H1 (cell line): ENCODE results near the gene GP1BB. TPM values are rescaled to one million over a fixed set of nuclear protein-coding genes. Genes with fewer than 3 reads are reported as not detected.

Experiments used
- CTCF ChIA-PET: fragments of 300-600 bp; sonication (Branson Sonifier 250); formaldehyde crosslinking; loops from one replicate; lab custom pipeline; 2021; ENCODE audit not compliant: partially characterized antibody; lab: Charles Lee
- POLR2A ChIA-PET: fragments of 300-600 bp; sonication (Branson Sonifier 250); formaldehyde crosslinking; loops from one replicate; lab custom pipeline; 2021; ENCODE audit warnings: inconsistent platforms; ENCODE audit not compliant: partially characterized antibody; lab: Charles Lee
- DNase-seq, 2 experiments: peaks; one replicate each; pipeline versions ENCODE4 v3.0.0 to v3.0.0-alpha.2; 2010 to 2022; ENCODE audit warnings: low spot score in 2 of 2, low read depth in 1 of 2, mixed read lengths in 1 of 2
- FAIRE-seq: peaks from 2 replicates; lab custom pipeline; 2011; peaks lifted over from hg19 to GRCh38; lab: Jason Lieb, UNC
- H2AFZ ChIP-seq: 2 replicates; pipeline ENCODE4 v1.8.1; 2012; ENCODE audit warnings: low read length, inconsistent platforms
- H2AK5ac ChIP-seq: 2 replicates; pipeline ENCODE4 v1.6.1; 2013; ENCODE audit warnings: low read depth, low read length
- H2BK120ac ChIP-seq: replicated peaks from 2 replicates; pipeline ENCODE3; 2013; ENCODE audit warnings: low read depth, low read length, inconsistent platforms
- H2BK12ac ChIP-seq: 2 replicates; pipeline ENCODE4 v1.6.1; 2013; ENCODE audit warnings: low read depth, low read length
- H2BK15ac ChIP-seq: 2 replicates; pipeline ENCODE4 v1.6.1; 2013; ENCODE audit warnings: low read length
- H2BK20ac ChIP-seq: 2 replicates; pipeline ENCODE4 v1.6.1; 2013; ENCODE audit warnings: low read length
- H2BK5ac ChIP-seq: 2 replicates; pipeline ENCODE4 v1.6.1; 2013; ENCODE audit warnings: low read depth, low read length
- H3K14ac ChIP-seq: 2 replicates; pipeline ENCODE4 v1.6.1; 2013; ENCODE audit warnings: inconsistent platforms; ENCODE audit not compliant: insufficient read length
- H3K18ac ChIP-seq: 2 replicates; pipeline ENCODE4 v1.6.1; 2013; ENCODE audit warnings: low read length; ENCODE audit errors: extremely low read depth
- H3K23ac ChIP-seq: 2 replicates; pipeline ENCODE4 v1.6.1; 2013; ENCODE audit warnings: inconsistent platforms; ENCODE audit not compliant: insufficient read length
- H3K23me2 ChIP-seq: 2 replicates; pipeline ENCODE4 v1.6.1; 2013; ENCODE audit warnings: low read depth, low read length
- H3K27ac ChIP-seq: 2 replicates; pipeline ENCODE4 v1.6.1; 2011; ENCODE audit warnings: low read depth, low read length, inconsistent platforms
- H3K27me3 ChIP-seq, 4 experiments: replicated peaks in 1 of 4; 1 replicate in 1 of 4; 2 replicates in 3 of 4; pipeline versions ENCODE4 v1.6.1 to v1.8.1; 2011 to 2013; ENCODE audit warnings: low read length in 3 of 4, mild to moderate bottlenecking in 3 of 4, inconsistent platforms in 2 of 4, mixed read lengths in 2 of 4, moderate library complexity in 1 of 4; ENCODE audit not compliant: control insufficient read depth in 3 of 4, insufficient read depth in 3 of 4; ENCODE audit errors: extremely low read depth in 1 of 4
- H3K36me3 ChIP-seq, 4 experiments: 2 replicates each; pipeline versions ENCODE4 v1.6.1 to v1.8.1; 2011 to 2013; ENCODE audit warnings: mild to moderate bottlenecking in 4 of 4, low read length in 3 of 4, moderate library complexity in 2 of 4, control low read depth in 1 of 4, inconsistent platforms in 1 of 4; ENCODE audit not compliant: insufficient read depth in 4 of 4, control insufficient read depth in 2 of 4
- H3K4ac ChIP-seq: replicated peaks from 2 replicates; pipeline ENCODE3; 2013; ENCODE audit warnings: low read length, low read depth, mixed read lengths, inconsistent platforms; ENCODE audit not compliant: insufficient read length
- H3K4me1 ChIP-seq, 4 experiments: replicated peaks in 1 of 4; 1 replicate in 1 of 4; 2 replicates in 3 of 4; pipeline versions ENCODE4 v1.6.1 to v1.8.1; 2011 to 2013; ENCODE audit warnings: low read length in 3 of 4, inconsistent platforms in 2 of 4, mixed read lengths in 1 of 4; ENCODE audit not compliant: insufficient read depth in 4 of 4, control insufficient read depth in 3 of 4
- H3K4me2 ChIP-seq, 2 experiments: 2 replicates each; pipeline versions ENCODE4 v1.6.1 to v1.8.1; 2011 to 2013; ENCODE audit warnings: low read depth in 2 of 2, low read length in 2 of 2, control low read depth in 1 of 2, inconsistent platforms in 1 of 2, mild to moderate bottlenecking in 1 of 2; ENCODE audit not compliant: insufficient read depth in 1 of 2
- H3K4me3 ChIP-seq, 4 experiments: fragments of 200-600, 300-600 bp in 1 of 4; sonication (generic), shearing (Covaris generic), sonication (Bioruptor Twin) in 1 of 4; 2 replicates each; pipeline versions ENCODE4 v1.5.1 to v1.8.1; 2011 to 2016; ENCODE audit warnings: low read length in 4 of 4, low read depth in 3 of 4, control low read depth in 2 of 4, inconsistent platforms in 2 of 4, mild to moderate bottlenecking in 2 of 4, mixed read lengths in 1 of 4, moderate library complexity in 1 of 4; ENCODE audit not compliant: insufficient read depth in 2 of 4; ENCODE audit errors: extremely low read depth in 1 of 4
- H3K56ac ChIP-seq: replicated peaks from 2 replicates; pipeline ENCODE3; 2013; ENCODE audit warnings: low read depth, mild to moderate bottlenecking, mixed read lengths, low read length, inconsistent platforms; ENCODE audit not compliant: insufficient read length
- H3K79me1 ChIP-seq: 2 replicates; pipeline ENCODE4 v1.6.1; 2013; ENCODE audit warnings: low read depth, low read length, control low read depth
- H3K79me2 ChIP-seq, 2 experiments: 2 replicates each; pipeline versions ENCODE4 v1.6.1 to v1.8.1; 2012 to 2013; ENCODE audit warnings: low read length in 2 of 2, mild to moderate bottlenecking in 2 of 2, inconsistent platforms in 1 of 2; ENCODE audit not compliant: insufficient read depth in 2 of 2, control insufficient read depth in 1 of 2
- H3K9ac ChIP-seq, 4 experiments: replicated peaks in 1 of 4; 1 replicate in 1 of 4; 2 replicates in 3 of 4; pipeline versions ENCODE4 v1.6.1 to v1.8.1; 2011 to 2013; ENCODE audit warnings: low read depth in 3 of 4, low read length in 3 of 4, control low read depth in 2 of 4, mild to moderate bottlenecking in 2 of 4, moderate library complexity in 2 of 4, inconsistent platforms in 1 of 4; ENCODE audit errors: extremely low read depth in 1 of 4
- H3K9me3 ChIP-seq, 2 experiments: 2 replicates each; pipeline versions ENCODE4 v1.6.1 to v1.8.1; 2012 to 2013; ENCODE audit warnings: mild to moderate bottlenecking in 2 of 2, moderate library complexity in 2 of 2, control low read depth in 1 of 2, inconsistent platforms in 1 of 2, low read depth in 1 of 2, low read length in 1 of 2, mixed read lengths in 1 of 2; ENCODE audit not compliant: insufficient read depth in 2 of 2
- H4K20me1 ChIP-seq, 2 experiments: replicated peaks in 1 of 2; 2 replicates each; pipeline versions ENCODE3 to v1.8.1; 2011 to 2013; ENCODE audit warnings: inconsistent platforms in 2 of 2, low read length in 2 of 2, mild to moderate bottlenecking in 1 of 2; ENCODE audit not compliant: insufficient read depth in 2 of 2, control insufficient read depth in 1 of 2
- H4K5ac ChIP-seq: 2 replicates; pipeline ENCODE4 v1.6.1; 2013; ENCODE audit warnings: low read length, low read depth, mixed read lengths, inconsistent platforms; ENCODE audit not compliant: insufficient read length
- H4K8ac ChIP-seq: 2 replicates; pipeline ENCODE4 v1.8.0; 2013; ENCODE audit warnings: mild to moderate bottlenecking, moderate library complexity, low read length, inconsistent platforms; ENCODE audit not compliant: insufficient read depth; ENCODE audit errors: extremely low read depth
- H4K91ac ChIP-seq: replicated peaks from 2 replicates; pipeline ENCODE3; 2013; ENCODE audit warnings: low read length, mixed read lengths, inconsistent platforms; ENCODE audit not compliant: insufficient read length
- CREB1 ChIP-seq: IDR thresholded peaks from 2 replicates; pipeline ENCODE4 v1.6.1; 2012; ENCODE audit warnings: inconsistent platforms
- HDAC6 ChIP-seq: IDR thresholded peaks from one replicate; pipeline ENCODE4 v1.7.1; 2012; ENCODE audit warnings: low read depth, mild to moderate bottlenecking, inconsistent platforms, low read length, moderate library complexity
- RNF2 ChIP-seq: fragments of 200-900, 300-1000 bp; sonication (generic); IDR thresholded peaks from 2 replicates; pipeline ENCODE4 v1.7.1; 2016; ENCODE audit warnings: borderline replicate concordance, low read depth, mild to moderate bottlenecking, antibody characterized with exemption, low read length; ENCODE audit not compliant: poor library complexity, severe bottlenecking; ENCODE audit errors: missing control alignments
- TAF1 ChIP-seq: IDR thresholded peaks from 2 replicates; pipeline ENCODE4 v1.6.1; 2011; ENCODE audit warnings: mild to moderate bottlenecking, low read depth, low read length
- ZNF274 ChIP-seq: IDR thresholded peaks from 2 replicates; pipeline ENCODE4 v1.7.0; 2012; ENCODE audit warnings: low read length, borderline replicate concordance; ENCODE audit errors: extremely low read depth
- WGBS, 2 experiments: shearing (Covaris generic) in 1 of 2; methylation state at CpG; one replicate each; pipeline versions ENCODE4 v1.1.6 to v1.1.7; 2013 to 2015; ENCODE audit warnings: low lambda C conversion rate in 2 of 2, mixed read lengths in 2 of 2, inconsistent platforms in 1 of 2, low coverage in 1 of 2, missing lambda C conversion rate in 1 of 2; ENCODE audit not compliant: insufficient replicate concordance in 2 of 2, insufficient coverage in 1 of 2, insufficient read length in 1 of 2; ENCODE audit errors: extremely low coverage in 1 of 2, missing lambda C conversion rate in 1 of 2; 5-methylcytosine and 5-hydroxymethylcytosine counted together
- polyA plus RNA-seq, 7 experiments: library from polyadenylated mRNA; depleted of rRNA in 3 of 7; stranded (reverse) in 5 of 7; unstranded in 2 of 7; fragments of >200 nt in 5 of 7; fragments of 200-250 nt in 2 of 7; gene quantifications; 1 replicate in 5 of 7; 2 replicates in 1 of 7; 4 replicates in 1 of 7; pipeline versions ENCODE4 v1.2.1 to v1.2.3, GENCODE V29; 2011 to 2013; ENCODE audit warnings: missing spikeins in 2 of 7, mixed read lengths in 2 of 7
- total RNA-seq: library from RNA; stranded (reverse); fragmentation: NEBNext Ultra II Directional; extraction: Animal tissue kit (Norgen Biotek cat#: 25700); gene quantifications from 2 replicates; pipeline ENCODE4 v1.2.1, GENCODE V29; 2021
- TF ChIP-seq, protein P1 (sequence below): IDR thresholded peaks from 2 replicates; pipeline ENCODE4 v1.6.1; 2012; ENCODE audit warnings: low read length, inconsistent platforms

Gene GP1BB
- total and polyA plus RNA-seq, 2 of the 8 experiments (the other 6 are each of a cell fraction or from before 2014, with no cell fraction given) = 0.36 TPM; not detected in 1

DNA sequence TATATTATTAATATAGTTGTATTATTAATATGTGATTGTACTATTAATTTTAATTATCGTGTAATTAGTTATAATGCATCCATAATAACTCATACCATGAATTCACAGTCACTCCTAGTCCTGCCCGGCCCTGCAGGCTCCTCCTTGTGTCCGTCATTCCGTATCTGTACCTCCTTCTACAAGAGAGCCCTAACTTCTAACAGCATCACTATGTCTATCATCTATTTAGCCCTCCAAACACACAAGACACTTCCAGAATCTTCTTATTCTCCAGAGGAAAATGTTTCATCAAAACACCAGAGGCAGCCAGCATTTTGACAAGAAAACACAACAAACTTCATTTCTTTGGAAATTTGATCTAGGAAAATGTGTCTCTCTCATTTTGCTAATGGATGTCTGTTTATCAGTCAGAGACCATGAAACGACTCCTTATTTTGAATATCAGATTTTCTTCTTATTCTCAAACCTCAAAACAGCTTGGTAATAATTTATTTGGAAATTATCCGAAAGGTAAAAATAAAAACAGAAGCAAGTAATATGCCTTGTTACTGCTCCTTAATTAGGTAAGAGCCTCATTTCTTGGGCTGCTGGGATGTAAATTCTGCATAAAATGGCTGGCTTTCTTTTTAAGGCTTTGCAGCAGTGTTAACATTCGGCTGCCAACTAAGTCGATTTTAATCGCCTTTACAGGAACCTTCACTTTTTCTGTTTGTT, 32.2 kb upstream of the GP1BB start:
- Histone ChIP-seq H2BK5ac (no peak overlapping the region), H3K79me1 (no peaks in the 10 kb centered on the region), H4K91ac (no peak overlapping the region), H3K4me3 (no peak overlapping the region), H2BK15ac (peak overlapping the region; percentile 36), H4K5ac (no peak overlapping the region), H4K8ac (no peak overlapping the region), H3K27me3 (no peaks in the 10 kb centered on the region), H3K4me2 (peak overlapping the region in 1 of 2 experiments; percentile 25; a peak in 1 of 4 replicates), H2BK20ac (no peak overlapping the region; the same call in 1 of the 2 replicates), H3K23ac (no peak overlapping the region), H4K20me1 (no peaks in the 10 kb centered on the region), H3K9ac (no peak overlapping the region), H2BK120ac (no peak overlapping the region), H3K79me2 (no peaks in the 10 kb centered on the region), H3K36me3 (no peaks in the 10 kb centered on the region), H2BK12ac (no peak overlapping the region), H3K4me1 (peaks cover 0 to 11% (median 5%) of the 10 kb centered on the region in 4 experiments; a peak in 6 of 7 replicates), H3K9me3 (no peaks in the 10 kb centered on the region), H3K23me2 (no peaks in the 10 kb centered on the region), H3K4ac (no peak overlapping the region), H3K27ac (no peak overlapping the region), H3K18ac (peak overlapping the region; percentile 63; the same call in 1 of the 2 replicates), H3K14ac (no peak overlapping the region), H2AK5ac (no peak overlapping the region), H2AFZ (peak overlapping the region; percentile 91; the same call in 1 of the 2 replicates), H3K56ac (no peak overlapping the region)
- DNase-seq = no peak
- CTCF ChIA-PET = interaction anchor here (1.0 to 6.5 kb wide), 5 partner anchors 11 to 61 kb away, joined by 3 to 76 read pairs (median 6); no protein-coding TSS in a partner anchor
- 78% methylated on average over 9 of the region's 9 CpGs; no CpG with 5 or more reads in 1 of the 2 experiments for WGBS, 2 experiments
- POLR2A ChIA-PET = interaction anchor here (1.1 to 1.3 kb wide), 3 partner anchors 11 to 50 kb away, joined by 3 to 4 read pairs (median 4); no protein-coding TSS in a partner anchor
- no peak for FAIRE-seq
- no peak for TF ChIP-seq HDAC6
- TF ChIP-seq TAF1 = no peak
- TF ChIP-seq, protein P1, sequence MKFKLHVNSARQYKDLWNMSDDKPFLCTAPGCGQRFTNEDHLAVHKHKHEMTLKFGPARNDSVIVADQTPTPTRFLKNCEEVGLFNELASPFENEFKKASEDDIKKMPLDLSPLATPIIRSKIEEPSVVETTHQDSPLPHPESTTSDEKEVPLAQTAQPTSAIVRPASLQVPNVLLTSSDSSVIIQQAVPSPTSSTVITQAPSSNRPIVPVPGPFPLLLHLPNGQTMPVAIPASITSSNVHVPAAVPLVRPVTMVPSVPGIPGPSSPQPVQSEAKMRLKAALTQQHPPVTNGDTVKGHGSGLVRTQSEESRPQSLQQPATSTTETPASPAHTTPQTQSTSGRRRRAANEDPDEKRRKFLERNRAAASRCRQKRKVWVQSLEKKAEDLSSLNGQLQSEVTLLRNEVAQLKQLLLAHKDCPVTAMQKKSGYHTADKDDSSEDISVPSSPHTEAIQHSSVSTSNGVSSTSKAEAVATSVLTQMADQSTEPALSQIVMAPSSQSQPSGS = no peak
- TF ChIP-seq RNF2 = no peak
- TF ChIP-seq CREB1 = no peak
- no peak for TF ChIP-seq ZNF274
